NCI-H2107 treated with DMSO at 0.1 percent for 48 hours (cell line): ENCODE data around the gene IQCE.
"Not testable (repeated sequence)": the region's sequence is repeated elsewhere in the genome, so short reads cannot be mapped to it uniquely, and the experiment has no call there.

Source experiments
- DNase-seq: peaks from one replicate; lab custom pipeline; 2025; ENCODE audit not compliant: unreplicated experiment; lab: John Stamatoyannopoulos, UW

The IQCE gene

GRCh38 chr7:2531796-2532110 lies 27.0 kb upstream of the IQCE start:
- not testable (repeated sequence) for DNase-seq

DNA sequence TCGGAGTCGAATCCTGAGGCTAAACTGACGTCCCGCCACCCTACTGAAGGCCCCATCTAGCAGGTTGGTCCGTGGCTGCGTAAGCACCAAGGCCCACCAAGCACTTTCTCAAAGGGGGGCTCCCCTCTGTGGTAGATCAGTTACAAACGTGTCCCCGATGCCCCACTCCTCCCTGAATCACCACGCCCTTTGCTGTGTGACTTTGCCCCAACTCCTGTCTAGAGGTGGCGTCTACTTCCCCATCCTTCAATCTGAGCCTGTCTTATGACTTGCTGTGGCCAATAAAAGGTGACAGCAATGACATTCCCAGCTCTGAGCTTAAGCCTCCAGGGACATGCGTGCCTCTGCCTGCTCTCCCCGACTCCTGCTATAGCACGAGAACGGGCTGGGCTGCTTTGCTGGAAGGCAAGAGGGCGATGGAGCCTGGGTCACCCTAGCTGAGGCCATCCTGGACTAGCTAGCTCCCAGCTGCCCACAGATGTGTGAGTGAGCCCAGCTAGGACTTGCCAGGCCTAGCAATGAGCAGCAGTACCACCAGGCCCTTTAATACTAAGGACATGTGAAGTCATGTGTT lies 26.5 kb upstream of the IQCE start:
- not testable (repeated sequence) for DNase-seq

DNA sequence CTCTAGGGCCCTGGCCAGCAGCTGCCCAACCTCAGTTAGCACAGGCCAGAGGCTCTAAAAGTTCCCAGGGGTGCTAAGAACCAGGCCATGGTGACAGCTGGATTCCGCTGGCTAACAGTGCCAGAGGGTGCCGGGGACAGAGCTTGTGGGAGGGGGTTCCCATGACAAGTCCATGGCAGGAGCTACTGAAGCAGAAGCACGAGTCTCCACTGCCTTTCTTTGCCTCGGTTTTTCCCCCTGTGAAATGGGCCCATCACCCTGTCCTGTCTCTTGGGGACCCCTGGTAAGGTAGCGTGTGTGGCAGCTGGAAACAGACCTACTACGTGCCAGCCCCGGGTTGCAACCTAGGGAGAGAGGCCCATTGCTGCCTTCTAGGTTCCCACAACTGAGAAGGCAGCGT lies 26.0 kb upstream of the IQCE start:
- not testable (repeated sequence) for DNase-seq

GRCh38 chr7:2533566-2533965 lies 25.2 kb upstream of the IQCE start:
- DNase-seq = not testable (repeated sequence)

GRCh38 chr7:2534214-2534613 lies 24.6 kb upstream of the IQCE start:
- not testable (repeated sequence) for DNase-seq

- DNase-seq = not testable (repeated sequence)
Observed at GRCh38 chr7:2535872-2536627, 22.7 kb upstream of the IQCE start.

- DNase-seq = no peak
Observed at GRCh38 chr7:2537981-2538851, 20.6 kb upstream of the IQCE start.

DNA sequence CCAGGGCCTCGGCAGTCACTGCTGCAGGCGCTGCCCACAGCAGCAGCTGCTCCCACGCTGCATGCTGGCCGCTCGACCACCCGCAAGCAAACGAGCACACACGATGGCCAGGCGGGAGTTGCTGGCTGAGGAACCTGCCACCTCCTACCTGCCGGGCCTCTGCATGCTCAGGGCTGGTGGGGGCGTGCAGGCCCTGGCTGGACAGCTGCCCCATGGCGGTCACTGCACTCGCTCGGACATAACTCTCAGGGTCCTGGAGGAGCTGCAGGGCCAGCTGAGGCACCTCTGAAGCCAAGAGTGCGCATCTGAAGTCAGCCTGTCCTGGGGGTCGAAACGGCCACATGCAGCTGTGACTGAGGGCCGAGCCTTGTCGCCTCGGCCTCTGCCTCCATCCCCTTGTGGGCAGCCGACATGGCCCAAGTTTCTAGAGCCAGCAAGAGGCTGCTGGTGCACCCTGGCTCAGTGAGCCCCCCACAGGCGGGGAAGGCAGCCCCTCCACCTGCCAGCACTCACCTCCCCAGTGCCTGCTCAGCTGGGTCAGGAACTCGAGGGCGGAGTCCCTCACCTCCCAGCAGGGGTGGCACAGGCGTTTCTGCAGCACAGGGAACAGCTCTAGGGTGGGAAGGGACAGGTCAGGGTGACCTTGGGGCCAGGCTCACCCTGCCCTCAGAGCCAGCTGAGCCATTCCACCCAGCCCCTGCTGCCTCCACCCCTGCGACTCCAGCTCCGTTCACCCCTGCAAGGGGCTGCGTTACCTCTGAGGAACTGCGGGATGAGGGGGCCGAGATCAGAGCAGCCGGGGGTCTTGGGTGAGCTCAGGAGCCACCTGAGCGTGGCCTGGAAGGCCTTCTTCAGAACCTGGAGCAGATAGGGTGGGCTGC lies 19.5 kb upstream of the IQCE start:
- DNase-seq = no peak

- DNase-seq = no peak
Observed at GRCh38 chr7:2540133-2540532, 18.6 kb upstream of the IQCE start.

DNA sequence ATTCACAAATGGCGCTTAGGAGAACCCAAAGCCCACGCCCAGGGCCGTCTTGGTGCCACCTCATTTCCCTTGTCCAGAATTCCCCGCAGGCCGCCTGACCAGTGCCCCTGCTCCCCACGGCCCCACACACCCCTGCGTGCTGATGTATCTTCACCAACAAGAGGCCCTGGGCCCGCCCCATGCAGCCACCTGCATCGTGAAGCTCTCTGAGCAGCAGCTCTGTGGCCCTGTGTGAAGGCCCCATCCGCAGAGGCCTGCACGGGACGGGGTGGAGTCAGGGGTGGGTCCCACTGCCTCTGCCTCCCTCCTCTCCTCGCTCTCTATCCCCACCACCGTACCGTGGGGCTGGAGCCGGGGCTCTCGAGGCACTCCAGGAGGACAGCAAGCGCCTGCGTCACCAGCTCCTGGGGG lies 18.1 kb upstream of the IQCE start:
- DNase-seq = no peak

DNA sequence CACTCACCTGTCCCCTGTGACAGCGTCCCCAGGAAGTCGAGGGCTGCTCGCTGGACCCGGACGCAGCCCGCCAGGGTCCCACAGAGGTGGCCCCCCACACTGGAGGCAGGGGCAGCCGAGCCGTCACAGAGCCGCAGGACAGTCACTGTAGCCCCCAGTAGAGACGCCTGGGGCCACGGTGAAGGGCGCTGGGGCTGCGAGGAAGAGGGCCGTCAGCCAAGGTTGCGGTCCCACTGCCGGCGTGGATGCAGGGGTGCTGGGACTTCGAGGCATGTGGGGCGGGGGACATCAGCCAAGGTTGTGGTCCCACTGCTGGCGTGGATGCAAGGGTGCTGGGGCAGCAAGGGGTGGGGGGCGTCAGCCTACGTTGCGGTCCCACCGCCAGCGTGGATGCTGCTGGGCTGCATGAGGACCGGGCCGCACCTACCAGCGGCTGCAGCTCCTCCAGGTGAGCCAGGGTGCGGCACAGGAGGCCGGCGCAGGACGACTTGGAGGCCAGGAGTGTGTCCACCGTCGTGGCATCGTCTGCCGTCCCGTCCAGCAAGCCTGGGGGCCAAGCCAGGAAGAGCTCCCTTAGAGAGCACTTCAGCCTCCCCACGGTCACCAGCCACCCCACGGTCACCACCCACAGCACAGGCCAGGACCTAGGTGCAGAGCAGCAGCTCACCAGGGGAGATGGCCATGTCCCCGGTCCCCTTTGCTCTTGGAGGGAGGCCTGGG lies 17.3 kb upstream of the IQCE start:
- no peak for DNase-seq

GRCh38 chr7:2542011-2542915 lies 16.5 kb upstream of the IQCE start:
- no peak for DNase-seq

DNA sequence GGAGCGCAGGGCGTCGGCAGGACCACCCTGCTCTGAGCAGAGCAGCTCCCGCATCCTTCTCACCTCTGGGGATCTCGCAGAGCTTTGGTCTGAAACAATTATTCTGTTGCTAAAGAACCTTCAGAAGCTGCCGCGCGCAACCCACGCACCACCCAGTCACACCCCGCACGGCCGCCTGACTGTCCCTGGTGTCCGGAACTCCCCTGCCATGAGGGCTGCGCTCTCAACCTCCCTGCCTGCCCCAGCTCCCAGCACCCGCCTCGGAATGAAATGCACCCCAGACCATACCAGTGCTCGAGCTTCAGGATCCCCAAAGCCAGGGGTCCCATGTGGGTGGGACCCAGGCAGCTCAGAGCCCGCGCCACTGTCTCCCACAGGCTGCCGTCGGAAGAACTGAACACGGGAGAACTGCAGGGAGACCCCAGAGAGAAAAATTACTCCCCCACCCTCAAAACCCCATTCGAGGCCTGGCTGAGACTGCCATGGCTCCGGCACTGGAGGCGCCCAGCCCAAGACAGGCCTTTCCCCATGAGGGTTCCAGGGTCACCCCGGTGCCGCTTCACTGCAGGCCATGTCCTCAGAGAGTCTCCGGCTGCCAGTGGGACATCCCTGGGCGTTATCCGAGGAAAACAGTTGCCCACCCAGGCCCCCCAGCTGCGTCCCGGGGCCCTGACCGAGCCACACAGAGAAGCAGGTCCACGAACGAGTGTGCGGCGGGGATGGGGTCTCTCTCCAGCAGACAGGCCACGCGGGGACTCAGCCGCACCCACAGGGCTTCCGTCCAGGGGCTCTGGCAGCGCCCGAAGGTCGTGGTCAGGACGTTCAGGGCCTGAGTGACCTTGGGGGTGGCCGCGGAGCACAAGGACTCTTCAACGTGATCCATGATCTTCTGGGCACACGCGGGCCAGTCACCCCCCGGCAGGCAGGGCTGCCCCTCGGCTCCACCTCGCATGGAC lies 15.6 kb upstream of the IQCE start:
- no peak for DNase-seq

GRCh38 chr7:2544541-2545188 lies 14.1 kb upstream of the IQCE start:
- DNase-seq = no peak

GRCh38 chr7:2545746-2546425 lies 12.9 kb upstream of the IQCE start:
- DNase-seq = no peak

DNA sequence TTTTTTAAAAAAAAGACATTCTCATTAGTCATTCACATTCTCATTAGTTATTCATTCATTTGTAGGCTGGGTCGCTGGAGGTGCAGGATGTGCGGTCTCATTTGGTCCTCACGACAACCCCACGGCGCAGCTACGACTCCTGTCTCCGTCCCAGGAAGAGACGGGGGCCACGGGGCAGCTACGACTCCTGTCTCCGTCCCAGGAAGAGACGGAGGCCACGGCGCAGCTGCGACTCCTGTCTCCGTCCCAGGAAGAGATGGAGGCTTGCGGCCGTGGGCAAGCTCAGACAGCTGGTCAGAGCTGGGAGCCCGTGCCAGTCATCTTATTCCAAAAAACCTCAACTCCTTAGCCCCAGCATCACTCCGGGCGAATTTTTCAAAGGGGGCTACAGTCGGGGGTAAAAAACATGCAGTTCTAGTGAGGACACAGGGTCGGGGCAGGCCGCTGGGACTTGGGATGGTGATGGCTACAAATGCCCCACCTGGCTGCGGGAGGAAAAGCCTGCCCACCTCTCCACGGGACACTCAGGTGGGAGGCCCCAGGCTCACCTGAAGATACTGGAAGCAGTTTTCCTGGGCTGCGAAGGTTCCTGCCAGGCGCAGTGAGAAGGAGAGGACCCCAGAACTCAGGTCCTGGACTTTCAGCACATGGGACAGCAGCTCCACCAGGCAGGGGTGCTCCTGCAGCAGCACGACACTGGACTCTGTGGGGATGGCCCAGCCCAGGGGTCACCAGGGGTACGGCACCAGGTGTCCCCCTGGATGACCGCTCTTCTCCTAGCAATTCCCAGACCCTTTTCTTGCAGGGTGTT lies 11.8 kb upstream of the IQCE start:
- no peak for DNase-seq
